GM12872 (cell line): ENCODE data around the gene IZUMO1R.

Source experiments
- TF ChIP-seq, protein P1 (sequence below): IDR thresholded peaks from 3 replicates; pipeline ENCODE4 v1.5.1; 2011; ENCODE audit warnings: low read depth, mild to moderate bottlenecking, low read length, moderate library complexity; ENCODE audit not compliant: insufficient read depth

Gene IZUMO1R

GRCh38 chr11:94303966-94304958 is at the start of gene IZUMO1R:
TSS of gene IZUMO1R (plus strand) at chr11:94304580. CDS start at chr11:94305637, 1,057 bp downstream.
- TF ChIP-seq, protein P1, sequence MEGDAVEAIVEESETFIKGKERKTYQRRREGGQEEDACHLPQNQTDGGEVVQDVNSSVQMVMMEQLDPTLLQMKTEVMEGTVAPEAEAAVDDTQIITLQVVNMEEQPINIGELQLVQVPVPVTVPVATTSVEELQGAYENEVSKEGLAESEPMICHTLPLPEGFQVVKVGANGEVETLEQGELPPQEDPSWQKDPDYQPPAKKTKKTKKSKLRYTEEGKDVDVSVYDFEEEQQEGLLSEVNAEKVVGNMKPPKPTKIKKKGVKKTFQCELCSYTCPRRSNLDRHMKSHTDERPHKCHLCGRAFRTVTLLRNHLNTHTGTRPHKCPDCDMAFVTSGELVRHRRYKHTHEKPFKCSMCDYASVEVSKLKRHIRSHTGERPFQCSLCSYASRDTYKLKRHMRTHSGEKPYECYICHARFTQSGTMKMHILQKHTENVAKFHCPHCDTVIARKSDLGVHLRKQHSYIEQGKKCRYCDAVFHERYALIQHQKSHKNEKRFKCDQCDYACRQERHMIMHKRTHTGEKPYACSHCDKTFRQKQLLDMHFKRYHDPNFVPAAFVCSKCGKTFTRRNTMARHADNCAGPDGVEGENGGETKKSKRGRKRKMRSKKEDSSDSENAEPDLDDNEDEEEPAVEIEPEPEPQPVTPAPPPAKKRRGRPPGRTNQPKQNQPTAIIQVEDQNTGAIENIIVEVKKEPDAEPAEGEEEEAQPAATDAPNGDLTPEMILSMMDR: no peak

DNA sequence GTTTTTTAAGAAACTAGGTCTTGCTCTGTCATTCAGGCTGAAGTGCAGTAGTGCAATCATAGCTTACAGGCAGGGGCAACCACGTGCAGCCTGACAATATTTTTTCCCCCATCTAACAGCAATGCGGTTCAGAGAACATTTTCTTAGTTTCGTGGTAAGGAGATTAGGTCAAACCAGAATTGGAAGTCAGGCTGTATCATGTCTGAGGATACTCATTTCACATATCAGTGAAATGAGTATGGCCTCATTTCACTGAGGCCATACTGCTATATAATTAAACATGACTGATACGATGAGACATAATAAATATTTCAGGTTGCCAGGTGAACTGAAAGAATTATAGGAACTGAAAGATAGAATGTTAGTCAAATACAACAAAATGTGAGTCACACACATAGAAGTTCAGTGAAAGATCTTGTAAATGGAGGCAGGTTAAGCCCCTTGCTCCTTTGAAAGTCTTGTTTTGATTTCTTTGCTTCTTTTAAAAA is 32.5 kb upstream of the IZUMO1R start:
- TF ChIP-seq, protein P1: no peak

DNA sequence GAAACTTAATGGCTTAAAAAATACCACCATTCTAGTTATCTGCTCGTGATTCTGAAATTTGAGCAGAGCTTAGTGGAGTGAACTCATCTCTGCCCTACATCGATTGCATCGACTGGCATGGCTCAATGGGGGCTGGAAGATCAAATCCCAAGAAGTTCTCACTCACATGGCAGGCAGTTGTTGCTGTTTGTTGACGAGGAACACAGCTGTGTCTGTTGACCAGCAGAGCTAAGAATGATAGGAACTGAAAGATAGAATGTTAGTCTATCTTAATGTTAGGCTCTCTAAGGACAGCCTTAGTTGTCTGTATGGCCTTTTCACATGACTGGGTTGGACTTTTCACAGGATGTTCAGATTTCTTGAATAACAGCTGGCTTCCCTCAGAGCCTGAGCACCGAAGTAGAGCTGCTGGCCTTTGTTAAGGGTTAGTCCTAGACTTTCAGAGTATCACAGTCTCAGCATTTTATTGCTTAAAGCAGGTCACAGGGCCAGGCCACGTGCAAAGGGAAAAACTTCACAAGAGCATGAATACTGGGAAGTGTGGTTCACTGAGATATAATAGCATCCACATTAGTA is 31.6 kb upstream of the IZUMO1R start:
- TF ChIP-seq, protein P1: no peak

DNA sequence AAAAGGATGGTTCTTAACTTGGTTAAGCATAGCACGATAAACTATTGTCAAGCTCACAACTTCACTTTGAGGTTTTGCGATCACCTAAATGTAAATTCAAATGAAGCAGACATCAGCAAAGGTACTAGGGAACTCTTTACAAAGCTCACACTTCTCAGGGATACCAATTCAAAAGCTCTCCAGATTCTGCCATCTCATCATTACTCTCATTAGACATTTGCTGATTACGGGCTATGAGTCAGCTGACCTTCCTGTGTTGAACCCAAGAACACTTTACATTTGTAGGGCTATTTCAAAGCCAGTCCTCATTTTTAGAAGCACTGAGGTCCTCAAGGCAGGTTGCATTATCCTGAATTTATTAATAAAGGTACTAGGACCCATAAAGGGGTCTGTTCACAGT is 28.4 kb upstream of the IZUMO1R start:
- TF ChIP-seq, protein P1: no peak

- TF ChIP-seq, protein P1: no peak
These were observed 27.4 kb upstream of the IZUMO1R start for GRCh38 chr11:94276943-94277342.

GRCh38 chr11:94279996-94280395 is 24.4 kb upstream of the IZUMO1R start:
- TF ChIP-seq, protein P1: no peak

DNA sequence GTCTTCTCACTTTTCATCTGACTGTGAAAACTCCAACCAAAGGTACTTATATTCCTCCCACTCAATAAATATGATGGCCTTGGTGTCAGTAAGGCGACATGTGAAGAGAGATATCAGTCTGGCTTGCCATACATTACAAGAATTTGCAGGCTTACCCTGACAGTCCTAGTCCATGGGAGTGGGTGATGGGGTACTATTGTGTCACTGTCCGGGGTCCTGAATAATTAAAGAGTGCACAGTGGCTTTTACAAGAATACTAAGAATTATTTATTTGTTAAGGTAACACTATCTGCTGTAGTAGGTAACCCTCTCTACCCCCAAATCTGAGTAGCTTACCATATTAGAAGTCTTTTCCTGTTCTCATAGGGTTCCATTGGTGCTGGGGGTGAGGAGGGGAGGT is 23.1 kb upstream of the IZUMO1R start:
- TF ChIP-seq, protein P1: no peak
